ENCODE results near the gene NHLRC2.

DNA sequence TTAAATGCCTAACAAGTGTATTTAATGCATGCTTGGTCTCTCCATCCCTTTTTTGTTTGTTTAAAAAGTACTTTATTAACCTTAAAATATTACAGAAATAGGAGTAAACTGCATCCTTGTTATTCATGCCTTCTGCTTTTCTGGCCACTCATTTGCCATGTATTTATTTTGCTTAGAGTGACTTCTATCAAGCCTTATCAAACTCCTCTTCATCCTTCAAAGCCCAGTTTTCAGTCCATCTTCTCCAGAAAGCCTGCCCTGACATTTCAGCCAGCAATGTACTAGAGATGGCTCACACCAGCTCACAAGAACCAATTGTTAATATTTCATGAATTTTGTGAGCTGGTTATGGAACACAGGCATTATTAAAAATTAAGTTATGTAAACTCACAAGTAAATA, 82.8 kb downstream of the NHLRC2 start:
- no peak for TF ChIP-seq CTCF (IDR thresholded peaks at IDR 0.05)
- no peak for TF ChIP-seq EZH2 (IDR thresholded peaks at IDR 0.05; ENCODE audit: borderline replicate concordance, insufficient read depth, low read depth, low read length, poor library complexity, severe bottlenecking)

Data from B cell (primary cell).